Glomerular visceral epithelial cell (primary cell): ENCODE results near the gene PACRG.

ENCODE experiments used
- DNase-seq: peaks from one replicate; pipeline ENCODE4 v3.0.0-alpha.2; 2016; ENCODE audit errors: extremely low spot score

Gene PACRG

GRCh38 chr6:162778603-162779002 is 50.8 kb downstream of the PACRG start:
- DNase-seq, result no peak

DNA sequence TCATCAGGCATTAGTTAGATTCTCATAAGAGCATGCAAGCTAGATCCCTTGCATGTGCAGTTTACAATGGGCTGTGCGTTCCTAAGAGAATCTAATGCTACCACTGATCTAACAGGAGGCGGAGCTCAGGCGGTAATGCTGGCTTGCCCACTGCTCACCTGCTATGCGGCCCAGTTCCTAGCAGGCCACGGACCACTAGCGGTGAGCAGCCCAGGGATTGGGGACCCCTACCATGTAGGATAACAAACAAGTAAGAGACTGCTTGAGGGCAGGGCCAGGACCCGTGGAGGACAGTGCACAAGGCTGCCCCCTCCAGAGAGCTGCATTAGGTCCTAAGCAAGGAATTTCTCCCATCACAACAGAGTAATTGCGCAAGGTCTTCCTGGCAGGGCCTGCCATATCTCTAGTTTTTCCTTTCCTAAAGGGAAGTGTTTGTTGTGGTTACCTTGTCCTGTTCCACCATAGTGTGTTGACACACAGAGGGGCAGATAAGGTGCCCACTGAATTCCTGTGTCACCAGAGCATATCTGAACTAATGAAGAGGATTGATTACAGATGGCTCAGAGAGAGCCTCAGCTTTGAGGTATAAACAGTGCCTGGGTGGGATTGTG is 58.0 kb downstream of the PACRG start:
- no peak for DNase-seq

DNA sequence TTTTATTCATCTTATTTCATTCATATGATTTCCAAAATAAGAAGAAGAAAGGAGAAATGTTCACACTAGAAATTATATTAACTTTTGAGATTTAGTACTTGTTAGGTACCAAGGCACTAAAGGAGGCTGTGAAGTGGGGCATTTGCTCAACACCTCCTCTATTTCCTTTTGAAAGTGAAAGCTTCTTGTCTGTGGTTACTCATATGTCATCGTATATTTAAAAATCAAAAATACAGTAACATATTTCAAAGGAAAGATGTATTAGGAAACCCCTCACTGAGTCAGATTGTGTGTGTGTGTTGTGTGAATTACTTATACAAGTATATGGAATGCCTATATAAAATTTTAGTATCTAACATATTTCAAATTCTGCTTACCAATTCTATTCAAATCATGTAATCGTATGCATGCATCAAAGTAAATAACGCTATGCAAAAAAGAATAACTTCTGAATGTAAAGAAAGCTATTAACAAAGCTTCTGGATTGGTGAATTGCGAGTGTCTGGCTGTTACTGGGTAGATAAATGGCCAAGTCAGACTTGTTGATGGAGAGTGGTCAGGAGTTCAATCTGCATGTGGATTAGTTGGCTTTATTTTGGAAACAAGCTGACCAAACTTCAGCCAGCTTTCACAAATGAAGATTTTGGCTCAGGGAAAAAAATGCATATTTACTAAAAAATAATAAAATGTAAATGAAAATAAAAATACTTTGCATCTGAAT is 70.9 kb downstream of the PACRG start:
- DNase-seq, result no peak

DNA sequence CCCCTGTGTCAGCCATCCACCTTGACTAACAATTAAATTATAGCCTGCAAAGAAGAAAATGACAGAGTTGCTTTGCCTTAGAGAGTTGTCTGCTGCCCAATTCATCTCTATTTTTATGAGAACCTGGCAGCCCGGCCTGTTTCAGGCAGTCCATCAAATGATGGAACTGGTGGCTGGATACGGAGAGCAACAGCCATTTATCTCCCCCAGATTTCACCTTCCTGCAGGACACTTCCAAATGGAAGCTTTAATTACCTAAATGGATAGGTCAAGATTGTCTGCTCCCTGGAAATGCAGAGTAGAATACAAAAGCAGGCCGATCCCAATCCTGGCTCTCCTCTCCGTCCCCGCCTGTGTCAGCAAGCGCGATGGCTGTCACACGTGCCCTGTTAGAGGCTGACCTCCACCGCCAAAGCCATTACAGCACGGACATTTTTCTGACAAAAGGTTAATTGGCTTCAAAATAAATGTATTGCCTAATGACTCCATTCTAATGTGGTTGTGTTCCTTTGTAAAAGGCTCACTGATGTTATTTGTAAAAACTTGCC is 86.7 kb downstream of the PACRG start:
- no peak for DNase-seq

- no peak for DNase-seq
These were observed 89.4 kb downstream of the PACRG start for GRCh38 chr6:162817196-162817595.

GRCh38 chr6:162819284-162819683 is 91.5 kb downstream of the PACRG start:
- no peak for DNase-seq

DNA sequence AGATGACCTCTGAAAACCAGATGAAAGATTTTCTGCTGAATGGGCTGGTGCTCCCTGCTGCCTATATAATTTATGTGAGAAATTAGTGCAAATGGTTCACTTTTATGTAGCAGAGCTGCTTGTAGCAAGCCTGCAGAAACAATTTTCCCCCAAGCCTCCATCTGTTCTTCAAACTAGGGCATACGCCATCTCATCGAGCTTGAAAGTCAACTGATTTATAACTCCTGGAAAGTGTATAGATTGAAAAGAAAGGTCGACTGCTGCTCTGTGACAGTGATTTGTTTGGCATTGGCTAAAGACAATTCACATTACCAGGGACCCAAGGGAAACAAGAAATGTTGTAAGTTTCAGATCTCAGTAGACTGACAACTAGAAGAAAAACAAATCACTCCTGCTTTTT is 93.3 kb downstream of the PACRG start:
- DNase-seq, result no peak

- DNase-seq, result no peak
These were observed 97.8 kb downstream of the PACRG start for GRCh38 chr6:162825597-162825996.

GRCh38 chr6:162829013-162829742 is 101.4 kb downstream of the PACRG start:
- no peak for DNase-seq

DNA sequence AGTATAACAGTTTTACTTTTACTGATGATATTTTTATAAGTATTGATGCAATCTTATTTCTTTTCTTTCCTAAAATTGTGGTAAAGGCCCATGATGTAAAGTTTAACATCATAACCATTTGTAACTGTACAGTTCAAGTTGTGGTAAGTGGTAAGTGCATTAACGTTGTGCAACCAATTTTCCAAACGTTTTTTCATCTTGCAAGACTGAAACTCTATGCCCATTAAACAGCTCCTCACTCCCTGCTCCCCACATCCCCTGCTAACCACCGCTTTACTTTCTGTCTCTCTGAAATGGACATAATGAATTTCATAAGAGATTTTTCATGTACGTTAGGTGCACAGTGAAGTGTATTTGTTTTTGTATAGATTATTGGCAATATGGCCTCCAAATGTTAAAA is 106.0 kb downstream of the PACRG start:
- DNase-seq, result no peak

- DNase-seq, result no peak
These were observed 118.2 kb downstream of the PACRG start for GRCh38 chr6:162845972-162846371.

- DNase-seq, result no peak
These were observed 118.9 kb downstream of the PACRG start for GRCh38 chr6:162846723-162847122.

DNA sequence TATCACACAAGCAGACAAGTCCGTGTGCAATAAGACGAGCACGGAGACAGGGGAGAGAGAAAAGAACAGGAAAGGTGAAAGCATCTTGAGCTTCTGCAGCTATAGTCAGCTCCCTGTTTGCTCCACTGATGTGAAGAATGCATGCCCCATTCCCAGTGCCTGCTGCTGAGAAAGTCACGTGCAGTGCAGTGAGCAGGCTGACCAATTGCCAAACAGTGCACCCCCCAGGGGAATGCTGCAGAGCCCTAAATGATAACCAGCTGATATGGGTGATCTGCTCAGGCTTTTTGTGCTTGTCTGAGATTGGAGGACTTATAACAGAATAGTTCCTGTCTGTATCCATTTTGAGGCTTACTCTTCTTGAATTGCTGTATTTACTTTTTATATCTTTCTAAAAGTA is 121.5 kb downstream of the PACRG start:
- no peak for DNase-seq

DNA sequence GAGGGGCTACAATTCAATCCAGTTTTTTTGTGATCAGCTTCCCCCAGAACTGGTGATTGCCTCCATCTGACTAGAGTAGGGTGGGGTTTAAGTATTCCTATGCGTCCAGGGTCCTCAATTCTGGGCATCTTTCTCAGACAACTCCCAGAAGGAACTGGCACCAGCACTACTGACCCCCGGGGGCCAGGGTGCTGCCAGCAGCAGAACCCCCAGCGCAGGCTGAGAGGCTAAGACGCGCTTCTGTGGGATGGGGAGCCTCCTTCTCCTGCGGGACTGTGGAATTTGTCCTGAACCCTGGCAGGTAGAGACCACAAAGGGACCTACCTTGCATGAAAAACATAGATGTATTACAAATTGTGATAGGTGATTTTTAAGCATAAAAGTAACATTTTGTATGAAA is 124.4 kb downstream of the PACRG start:
- no peak for DNase-seq

DNA sequence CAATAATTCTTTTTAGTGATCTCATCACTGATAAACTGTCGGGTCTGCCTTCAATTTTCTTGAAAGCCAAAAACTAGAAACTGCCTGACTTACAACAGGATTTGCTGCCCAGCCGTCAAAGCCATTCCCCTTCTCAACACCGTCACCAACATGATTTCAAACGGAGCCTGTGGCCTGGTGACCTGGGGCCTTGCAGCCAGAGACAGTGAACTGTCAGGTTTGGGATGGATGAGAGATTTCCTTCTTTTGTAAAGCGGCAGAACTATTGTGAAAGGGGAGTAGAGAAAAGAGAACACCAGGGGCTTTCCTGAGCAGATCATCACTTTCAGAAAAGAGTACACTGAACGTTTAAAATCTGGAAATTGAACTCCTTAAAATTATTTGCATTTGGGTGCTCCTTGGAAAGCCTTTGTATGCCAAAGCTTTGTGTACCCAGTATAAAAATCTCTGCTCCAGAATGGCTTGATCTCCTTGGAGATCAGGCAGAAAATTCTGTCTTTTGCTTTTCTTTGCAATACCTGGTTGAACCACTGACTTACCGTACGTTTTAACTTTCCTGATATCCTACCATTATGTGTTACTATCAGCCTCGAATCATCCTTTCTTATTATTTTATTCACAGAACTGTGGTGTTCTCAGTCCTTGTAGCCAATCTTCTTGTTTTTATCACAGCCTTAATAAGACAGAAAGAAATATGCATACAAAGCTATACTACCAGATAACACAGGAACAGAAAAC is 125.2 kb downstream of the PACRG start:
- DNase-seq, result no peak

- DNase-seq, result no peak
These were observed 126.5 kb downstream of the PACRG start for GRCh38 chr6:162854228-162854627.

GRCh38 chr6:162854734-162855191 is 127.0 kb downstream of the PACRG start:
- DNase-seq, result peak; percentile 12

GRCh38 chr6:162856885-162857284 is 129.1 kb downstream of the PACRG start:
- DNase-seq, result peak; percentile 82

GRCh38 chr6:162857326-162857725 is 129.6 kb downstream of the PACRG start:
- no peak for DNase-seq

GRCh38 chr6:162862462-162862861 is 134.7 kb downstream of the PACRG start:
- DNase-seq, result no peak

GRCh38 chr6:162862941-162863340 is 135.2 kb downstream of the PACRG start:
- no peak for DNase-seq

- DNase-seq, result no peak
These were observed 136.0 kb downstream of the PACRG start for GRCh38 chr6:162863821-162864220.
